ENCODE results near the gene MAS1.

- TF ChIP-seq POLR2AphosphoS5 (IDR thresholded peaks at IDR 0.05; ENCODE audit: low read depth, low read length) = no peak
- no peak for TF ChIP-seq POLR2A (IDR thresholded peaks at IDR 0.05; ENCODE audit: low read depth, low read length)
- TF ChIP-seq TAF1 (IDR thresholded peaks at IDR 0.05; ENCODE audit: borderline replicate concordance, low read depth, low read length) = no peak
Observed at GRCh38 chr6:159880412-159880975, 10.3 kb upstream of the MAS1 start.

All from GM12892 (cell line).